ENCODE data around the gene DBF4B.

GRCh38 chr17:44677136-44677535 is 31.3 kb upstream of the DBF4B start:
- TF ChIP-seq CTCF (IDR thresholded peaks at IDR 0.05) = no peak
- TF ChIP-seq POLR2A (IDR thresholded peaks at IDR 0.05) = no peak

All from esophagus squamous epithelium (tissue), 4 donors.